Right renal cortex interstitium (tissue), 3 donors: ENCODE data around the gene DDX18. TPM values are rescaled to one million over a fixed set of nuclear protein-coding genes. Genes with fewer than 3 reads are reported as not detected.

ENCODE experiments used
- polyA plus RNA-seq, 3 donors: library from polyadenylated mRNA; unstranded; fragments of 120-200 nt; gene quantifications; one replicate each; pipeline ENCODE4 v1.2.1, GENCODE V29; 2013; ENCODE audit not compliant: insufficient read length in 3 of 3

The DDX18 gene
- polyA plus RNA-seq, 3 donors, result 89.0 to 97.9 (median 91.0) TPM

Other genes starting within 250 kb of the DDX18 start
- 10 to 100 TPM; 35.4 to 42.7 (median 38.8) TPM for gene CCDC93, start 199.4 kb downstream of the DDX18 start, polyA plus RNA-seq